SH-SY5Y (cell line): Measurements from ENCODE around the gene COL27A1.

Experiments used
- GATA2 ChIP-seq: IDR thresholded peaks from 2 replicates; pipeline ENCODE4 v1.6.1; 2011; ENCODE audit warnings: mild to moderate bottlenecking, low read depth, low read length
- GATA3 ChIP-seq: IDR thresholded peaks from 2 replicates; pipeline ENCODE4 v1.6.1; 2011; ENCODE audit warnings: low read depth, mild to moderate bottlenecking, low read length, moderate library complexity

- no peak for TF ChIP-seq GATA2
- no peak for TF ChIP-seq GATA3
These were observed 37.7 kb upstream of the COL27A1 start for GRCh38 chr9:114117614-114117995.
